Natural killer cell treated with Interleukin-12 subunit alpha and Interleukin-12 subunit beta and Interleukin-15 and Interleukin-18, amount 100 ng/mL, for 72 hours (primary cell): Measurements from ENCODE around the gene AP2A1. TPM values are rescaled to one million over a fixed set of nuclear protein-coding genes. Genes with fewer than 3 reads are reported as not detected.

ENCODE experiments used
- ATAC-seq, 2 donors: fragments of 150-1000 bp; cut with Tn5 transposase in 1 of 2; sonication (Bioruptor Pico), chemical (Tn5 transposase) in 1 of 2; 2 replicates each; pipeline ENCODE4 v1.10.0; 2021
- DNase-seq: peaks from one replicate; pipeline ENCODE4 v3.0.0; 2022; ENCODE audit warnings: low spot score
- H3K27ac Mint-ChIP-seq, 2 donors: 1 replicate in 1 of 2; 2 replicates in 1 of 2; pipeline ENCODE4 v1.8.0; 2022; ENCODE audit warnings: mixed read lengths in 2 of 2, mild to moderate bottlenecking in 1 of 2, moderate library complexity in 1 of 2
- H3K27me3 Mint-ChIP-seq, 2 donors: 1 replicate in 1 of 2; 2 replicates in 1 of 2; pipeline ENCODE4 v1.8.0; 2022; ENCODE audit warnings: mixed read lengths in 2 of 2
- H3K36me3 Mint-ChIP-seq: one replicate; pipeline ENCODE4 v1.8.0; 2022; ENCODE audit warnings: mixed read lengths
- H3K4me1 Mint-ChIP-seq, 2 donors: 1 replicate in 1 of 2; 2 replicates in 1 of 2; pipeline ENCODE4 v1.8.0; 2022; ENCODE audit warnings: low read depth in 2 of 2, mixed read lengths in 2 of 2, mild to moderate bottlenecking in 1 of 2
- H3K4me3 Mint-ChIP-seq: one replicate; pipeline ENCODE4 v1.8.0; 2022; ENCODE audit warnings: mixed read lengths
- H3K9me3 Mint-ChIP-seq: 2 replicates; pipeline ENCODE4 v1.8.0; 2022; ENCODE audit warnings: mixed read lengths
- total RNA-seq, 2 donors: library from RNA; stranded (reverse); gene quantifications; one replicate each; pipeline ENCODE4 v1.2.3, GENCODE V29; 2022

The AP2A1 gene
- total RNA-seq, 2 donors from 2014 or later, result 131 to 142 TPM

GRCh38 chr19:49805822-49806619, 39.2 kb downstream of the AP2A1 start:
- ATAC-seq, result no peak
- no peak for DNase-seq
- H3K27me3 Mint-ChIP-seq, result no peaks in the 10 kb centered on the region
- no peaks in the 10 kb centered on the region for H3K9me3 Mint-ChIP-seq
- peaks cover 11% of the 10 kb centered on the region for H3K36me3 Mint-ChIP-seq
- no peak overlapping the region for H3K4me3 Mint-ChIP-seq
- peak overlapping the region in 1 of 2 donors; percentile 40 for H3K27ac Mint-ChIP-seq
- peaks cover 26 to 27% of the 10 kb centered on the region in 2 donors for H3K4me1 Mint-ChIP-seq

GRCh38 chr19:49806620-49806959, 39.8 kb downstream of the AP2A1 start:
- H3K4me1 Mint-ChIP-seq, result peaks cover 26 to 27% of the 10 kb centered on the region in 2 donors
- peaks cover 11% of the 10 kb centered on the region for H3K36me3 Mint-ChIP-seq
- H3K27ac Mint-ChIP-seq, result peak overlapping the region in 1 of 2 donors; percentile 40
- ATAC-seq (no peak), DNase-seq (no peak)
- no peaks in the 10 kb centered on the region for H3K9me3 Mint-ChIP-seq
- no peak overlapping the region for H3K4me3 Mint-ChIP-seq
- H3K27me3 Mint-ChIP-seq, result no peaks in the 10 kb centered on the region

GRCh38 chr19:49807058-49807903, 40.5 kb downstream of the AP2A1 start:
- Mint-ChIP-seq H3K27ac (peak overlapping the region in 1 of 2 donors; percentile 34), H3K36me3 (peaks cover 11% of the 10 kb centered on the region), H3K27me3 (no peaks in the 10 kb centered on the region)

GRCh38 chr19:49807904-49808675, 41.3 kb downstream of the AP2A1 start:
- Mint-ChIP-seq H3K27ac (peak overlapping the region in 1 of 2 donors; percentile 53), H3K27me3 (no peaks in the 10 kb centered on the region), H3K9me3 (no peaks in the 10 kb centered on the region), H3K4me3 (peak overlapping the region; percentile 89), H3K4me1 (peaks cover 29 to 36% of the 10 kb centered on the region in 2 donors), H3K36me3 (peaks cover 11% of the 10 kb centered on the region)
- ATAC-seq (no peak), DNase-seq (no peak)

More at GRCh38 chr19:49807058-49807903, 40.5 kb downstream of the AP2A1 start:
- DNase-seq (no peak), ATAC-seq (no peak)
- Mint-ChIP-seq H3K4me1 (peaks cover 26 to 28% of the 10 kb centered on the region in 2 donors), H3K9me3 (no peaks in the 10 kb centered on the region), H3K4me3 (no peak overlapping the region)

- Mint-ChIP-seq H3K27ac (peak overlapping the region; percentile 28 to 53), H3K4me1 (peaks cover 33 to 37% of the 10 kb centered on the region in 2 donors), H3K36me3 (peaks cover 7% of the 10 kb centered on the region), H3K4me3 (peak overlapping the region; percentile 89), H3K27me3 (no peaks in the 10 kb centered on the region), H3K9me3 (no peaks in the 10 kb centered on the region)
- peak; percentile 58 to 74 for ATAC-seq
- DNase-seq, result peak; percentile 90
These were observed 41.9 kb downstream of the AP2A1 start for GRCh38 chr19:49808711-49809159.

GRCh38 chr19:49809160-49809940, 42.5 kb downstream of the AP2A1 start:
- Mint-ChIP-seq H3K9me3 (no peaks in the 10 kb centered on the region), H3K36me3 (peaks cover 7% of the 10 kb centered on the region)

GRCh38 chr19:49809941-49810389, 43.2 kb downstream of the AP2A1 start:
- peaks cover 37 to 40% of the 10 kb centered on the region in 2 donors for H3K4me1 Mint-ChIP-seq
- ATAC-seq, result no peak

More at GRCh38 chr19:49809160-49809940, 42.5 kb downstream of the AP2A1 start:
- ATAC-seq (peak; percentile 47 to 56), DNase-seq (peak; percentile 74)
- Mint-ChIP-seq H3K27ac (peak overlapping the region; percentile 28 to 53), H3K4me3 (peak overlapping the region; percentile 89), H3K4me1 (peaks cover 37% of the 10 kb centered on the region in 2 donors), H3K27me3 (no peaks in the 10 kb centered on the region)

GRCh38 chr19:49811328-49811727, 44.5 kb downstream of the AP2A1 start:
- peaks cover 3% of the 10 kb centered on the region for H3K36me3 Mint-ChIP-seq
- H3K4me1 Mint-ChIP-seq, result peaks cover 34 to 37% of the 10 kb centered on the region in 2 donors
- no peak overlapping the region for H3K4me3 Mint-ChIP-seq
- ATAC-seq, result no peak
- no peaks in the 10 kb centered on the region for H3K27me3 Mint-ChIP-seq
- DNase-seq, result no peak
- H3K27ac Mint-ChIP-seq, result no peak overlapping the region
- H3K9me3 Mint-ChIP-seq, result no peaks in the 10 kb centered on the region

More at GRCh38 chr19:49809941-49810389, 43.2 kb downstream of the AP2A1 start:
- H3K9me3 Mint-ChIP-seq, result no peaks in the 10 kb centered on the region
- H3K36me3 Mint-ChIP-seq, result peaks cover 7% of the 10 kb centered on the region
- DNase-seq, result no peak
- peak overlapping the region in 1 of 2 donors; percentile 26 for H3K27ac Mint-ChIP-seq
- H3K4me3 Mint-ChIP-seq, result peak overlapping the region; percentile 89
- no peaks in the 10 kb centered on the region for H3K27me3 Mint-ChIP-seq

- Mint-ChIP-seq H3K4me3 (peak overlapping the region; percentile 96), H3K9me3 (no peaks in the 10 kb centered on the region), H3K36me3 (no peaks in the 10 kb centered on the region), H3K4me1 (peaks cover 34 to 38% of the 10 kb centered on the region in 2 donors), H3K27ac (peak overlapping the region; percentile 95), H3K27me3 (no peaks in the 10 kb centered on the region)
- ATAC-seq (no peak), DNase-seq (no peak)
These were observed 45.7 kb downstream of the AP2A1 start for GRCh38 chr19:49812452-49812996.

GRCh38 chr19:49812997-49813861, 46.4 kb downstream of the AP2A1 start, which contains the start of gene FUZ:
TSS of gene FUZ (minus strand) at chr19:49813292. CDS start at chr19:49813106, 186 bp downstream.
- peak; percentile 96 for DNase-seq
- peak within 1 kb of the TSS; percentile 96 for H3K4me3 Mint-ChIP-seq
- no peaks in the 10 kb centered on the region for H3K36me3 Mint-ChIP-seq
- H3K27ac Mint-ChIP-seq, result peak within 1 kb of the TSS; percentile 95
- no peaks in the 10 kb centered on the region for H3K9me3 Mint-ChIP-seq
- H3K4me1 Mint-ChIP-seq, result peaks cover 30 to 36% of the 10 kb centered on the region in 2 donors
- ATAC-seq, result peak; percentile 85 to 88
- no peaks in the 10 kb centered on the region for H3K27me3 Mint-ChIP-seq

GRCh38 chr19:49814010-49814409, 47.2 kb downstream of the AP2A1 start:
- H3K36me3 Mint-ChIP-seq, result no peaks in the 10 kb centered on the region
- ATAC-seq, result no peak
- no peaks in the 10 kb centered on the region for H3K9me3 Mint-ChIP-seq
- peaks cover 26 to 32% of the 10 kb centered on the region in 2 donors for H3K4me1 Mint-ChIP-seq
- peak overlapping the region; percentile 96 for H3K4me3 Mint-ChIP-seq
- peak overlapping the region; percentile 95 for H3K27ac Mint-ChIP-seq
- DNase-seq, result no peak
- no peaks in the 10 kb centered on the region for H3K27me3 Mint-ChIP-seq
